PC-3 (cell line): ENCODE data around the gene MAD1L1. TPM values are rescaled to one million over a fixed set of nuclear protein-coding genes. Genes with fewer than 3 reads are reported as not detected.

Experiments used
- ATAC-seq: fragments of 200-7000 bp; cut with Tn5 transposase; 2 replicates; pipeline ENCODE4 v1.9.1; 2020; ENCODE audit warnings: mild to moderate bottlenecking, moderate library complexity
- BruUV-seq: library from RNA; stranded (reverse); fragments of 400-500 nt; replicated peaks from 2 replicates; lab custom pipeline; 2021; lab: Mats Ljungman, UMichigan
- CTCF ChIA-PET: fragments of 300-600 bp; sonication (Branson Sonifier 250); formaldehyde crosslinking; loops from one replicate; lab custom pipeline; 2022; ENCODE audit warnings: antibody characterized with exemption; lab: Charles Lee
- POLR2A ChIA-PET: fragments of 300-600 bp; sonication (Branson Sonifier 250); formaldehyde crosslinking; loops from one replicate; lab custom pipeline; 2022; ENCODE audit warnings: antibody characterized with exemption; ENCODE audit not compliant: unreplicated experiment; lab: Charles Lee
- DNase-seq: peaks from one replicate; pipeline ENCODE4 v3.0.0-alpha.2; 2015
- H2AFZ ChIP-seq: fragments of 300-600 bp; sonication (generic); 2 replicates; pipeline ENCODE4 v1.6.0; 2016; ENCODE audit warnings: antibody characterized with exemption, low read length
- H3F3A ChIP-seq: fragments of 300-600 bp; sonication (generic); one replicate; pipeline ENCODE4 v1.6.0; 2017; ENCODE audit warnings: antibody characterized with exemption, low read length, control low read depth, mild to moderate bottlenecking; ENCODE audit not compliant: unreplicated experiment
- H3K27ac ChIP-seq: fragments of 300-600 bp; sonication (generic); 2 replicates; pipeline ENCODE4 v1.5.1; 2016; ENCODE audit warnings: mild to moderate bottlenecking, low read length
- H3K27me3 ChIP-seq: fragments of 300-600 bp; sonication (generic); 2 replicates; pipeline ENCODE4 v1.6.1; 2016; ENCODE audit warnings: low read length, mixed read lengths
- H3K36me3 ChIP-seq: fragments of 300-600 bp; sonication (generic); 2 replicates; pipeline ENCODE4 v1.6.1; 2016; ENCODE audit warnings: low read depth, mixed run types, low read length, mixed read lengths
- H3K4me1 ChIP-seq: fragments of 300-600 bp; sonication (generic); 2 replicates; pipeline ENCODE4 v1.5.1; 2016; ENCODE audit warnings: low read length; ENCODE audit not compliant: insufficient read depth
- H3K4me2 ChIP-seq: fragments of 300-600 bp; sonication (generic); 2 replicates; pipeline ENCODE4 v1.6.0; 2016; ENCODE audit warnings: low read length
- H3K4me3 ChIP-seq: fragments of 300-600 bp; sonication (generic); 2 replicates; pipeline ENCODE4 v1.5.1; 2016; ENCODE audit warnings: mild to moderate bottlenecking, low read length, mixed read lengths
- H3K79me2 ChIP-seq: fragments of 300-600 bp; sonication (generic); 2 replicates; pipeline ENCODE4 v1.6.1; 2017; ENCODE audit warnings: low read length, mixed read lengths
- H3K9ac ChIP-seq: fragments of 300-600 bp; sonication (generic); 2 replicates; pipeline ENCODE4 v1.6.0; 2016; ENCODE audit warnings: mild to moderate bottlenecking, low read length
- H3K9me2 ChIP-seq: fragments of 300-600 bp; sonication (generic); replicated peaks from 2 replicates; pipeline ENCODE4 v1.6.1; 2016; ENCODE audit warnings: mixed run types, low read length, mixed read lengths
- H3K9me3 ChIP-seq: fragments of 300-600 bp; sonication (generic); 2 replicates; pipeline ENCODE4 v1.6.1; 2016; ENCODE audit warnings: low read length, mixed read lengths
- H4K20me1 ChIP-seq: fragments of 300-600 bp; sonication (generic); 2 replicates; pipeline ENCODE4 v1.6.1; 2016; ENCODE audit warnings: low read length, mixed read lengths
- EZH2 ChIP-seq: fragments of 300-600 bp; sonication (generic); IDR thresholded peaks from one replicate; pipeline ENCODE4 v1.6.1; 2017; ENCODE audit warnings: antibody characterized with exemption, mild to moderate bottlenecking, low read length; ENCODE audit not compliant: unreplicated experiment
- EZH2phosphoT487 ChIP-seq: fragments of 300-600 bp; sonication (generic); IDR thresholded peaks from 2 replicates; pipeline ENCODE4 v1.6.1; 2018; ENCODE audit warnings: mild to moderate bottlenecking, antibody characterized with exemption, low read length, borderline replicate concordance
- intact Hi-C: fragments of 100-400 bp; cut with micrococcal nuclease; formaldehyde crosslinking; loops from 2 replicates; pipeline ENCODE4 v1.9.0; 2023
- total RNA-seq: library from RNA; depleted of rRNA; stranded (reverse); fragments of >200 nt; gene quantifications from 2 replicates; pipeline ENCODE4 v1.2.3, GENCODE V29; 2014
- TF ChIP-seq, protein P1 (sequence below): fragments of 300-600 bp; sonication (generic); conservative IDR thresholded peaks from 2 replicates; pipeline ENCODE4 v1.5.1; 2017; ENCODE audit warnings: antibody characterized with exemption, low read depth, mild to moderate bottlenecking, low read length

MAD1L1 gene
- total RNA-seq, 1 experiment from 2014 or later: 88.4 TPM

DNA sequence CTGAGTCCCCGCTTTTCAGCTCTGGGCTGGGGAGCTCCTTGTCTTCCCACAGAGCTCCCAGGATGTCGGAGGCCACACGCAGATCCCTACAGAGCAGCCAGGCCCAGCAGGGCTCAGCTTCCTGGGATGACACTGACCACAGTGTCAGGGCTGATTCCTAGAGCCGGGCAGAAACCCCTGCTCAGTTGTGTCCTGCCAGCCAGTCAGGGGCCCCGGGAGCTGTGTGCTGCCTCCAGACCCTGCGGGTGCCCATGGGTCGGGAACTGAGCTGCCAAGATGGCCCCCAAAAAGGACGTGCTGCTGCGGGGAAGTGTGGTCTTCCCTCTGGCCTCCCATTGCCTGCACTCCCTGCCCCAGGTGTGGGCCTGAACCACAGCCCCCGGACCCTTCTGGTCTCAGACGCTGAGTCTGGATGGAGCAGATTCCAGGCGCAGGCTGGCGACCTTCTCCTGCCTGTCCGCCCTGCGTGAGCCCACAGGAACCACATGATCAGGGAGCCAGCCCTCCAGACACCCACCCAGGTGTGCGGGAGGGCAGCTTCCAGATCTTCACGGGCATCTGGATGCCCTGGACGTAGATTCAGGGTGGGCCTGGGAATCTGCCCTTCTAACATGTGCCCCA, 217.4 kb downstream of the MAD1L1 start:
- no peak overlapping the region for H2AFZ ChIP-seq
- H3K4me3 ChIP-seq: no peak overlapping the region
- TF ChIP-seq, protein P1, sequence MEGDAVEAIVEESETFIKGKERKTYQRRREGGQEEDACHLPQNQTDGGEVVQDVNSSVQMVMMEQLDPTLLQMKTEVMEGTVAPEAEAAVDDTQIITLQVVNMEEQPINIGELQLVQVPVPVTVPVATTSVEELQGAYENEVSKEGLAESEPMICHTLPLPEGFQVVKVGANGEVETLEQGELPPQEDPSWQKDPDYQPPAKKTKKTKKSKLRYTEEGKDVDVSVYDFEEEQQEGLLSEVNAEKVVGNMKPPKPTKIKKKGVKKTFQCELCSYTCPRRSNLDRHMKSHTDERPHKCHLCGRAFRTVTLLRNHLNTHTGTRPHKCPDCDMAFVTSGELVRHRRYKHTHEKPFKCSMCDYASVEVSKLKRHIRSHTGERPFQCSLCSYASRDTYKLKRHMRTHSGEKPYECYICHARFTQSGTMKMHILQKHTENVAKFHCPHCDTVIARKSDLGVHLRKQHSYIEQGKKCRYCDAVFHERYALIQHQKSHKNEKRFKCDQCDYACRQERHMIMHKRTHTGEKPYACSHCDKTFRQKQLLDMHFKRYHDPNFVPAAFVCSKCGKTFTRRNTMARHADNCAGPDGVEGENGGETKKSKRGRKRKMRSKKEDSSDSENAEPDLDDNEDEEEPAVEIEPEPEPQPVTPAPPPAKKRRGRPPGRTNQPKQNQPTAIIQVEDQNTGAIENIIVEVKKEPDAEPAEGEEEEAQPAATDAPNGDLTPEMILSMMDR: no peak
- no peak for TF ChIP-seq EZH2
- no peak for TF ChIP-seq EZH2phosphoT487
- no peak overlapping the region for H3K9ac ChIP-seq
- H4K20me1 ChIP-seq: no peaks in the 10 kb centered on the region
- no peaks in the 10 kb centered on the region for H3K9me2 ChIP-seq
- no peaks in the 10 kb centered on the region for H3K36me3 ChIP-seq
- no peak overlapping the region for H3K27ac ChIP-seq
- 0 out of 2 replicates have a peak, but pooled peaks cover 4% of the 10 kb centered on the region for H3K4me1 ChIP-seq
- DNase-seq: no peak
- ChIA-PET CTCF (no interaction called here), POLR2A (no interaction called here)
- H3K9me3 ChIP-seq: no peaks in the 10 kb centered on the region
- ATAC-seq: no peak
- H3K79me2 ChIP-seq: no peaks in the 10 kb centered on the region
- BruUV-seq: no TSS peak
- no peaks in the 10 kb centered on the region for H3F3A ChIP-seq
- H3K4me2 ChIP-seq: no peak overlapping the region
- no peaks in the 10 kb centered on the region for H3K27me3 ChIP-seq
- intact Hi-C loops: no loop called here

DNA sequence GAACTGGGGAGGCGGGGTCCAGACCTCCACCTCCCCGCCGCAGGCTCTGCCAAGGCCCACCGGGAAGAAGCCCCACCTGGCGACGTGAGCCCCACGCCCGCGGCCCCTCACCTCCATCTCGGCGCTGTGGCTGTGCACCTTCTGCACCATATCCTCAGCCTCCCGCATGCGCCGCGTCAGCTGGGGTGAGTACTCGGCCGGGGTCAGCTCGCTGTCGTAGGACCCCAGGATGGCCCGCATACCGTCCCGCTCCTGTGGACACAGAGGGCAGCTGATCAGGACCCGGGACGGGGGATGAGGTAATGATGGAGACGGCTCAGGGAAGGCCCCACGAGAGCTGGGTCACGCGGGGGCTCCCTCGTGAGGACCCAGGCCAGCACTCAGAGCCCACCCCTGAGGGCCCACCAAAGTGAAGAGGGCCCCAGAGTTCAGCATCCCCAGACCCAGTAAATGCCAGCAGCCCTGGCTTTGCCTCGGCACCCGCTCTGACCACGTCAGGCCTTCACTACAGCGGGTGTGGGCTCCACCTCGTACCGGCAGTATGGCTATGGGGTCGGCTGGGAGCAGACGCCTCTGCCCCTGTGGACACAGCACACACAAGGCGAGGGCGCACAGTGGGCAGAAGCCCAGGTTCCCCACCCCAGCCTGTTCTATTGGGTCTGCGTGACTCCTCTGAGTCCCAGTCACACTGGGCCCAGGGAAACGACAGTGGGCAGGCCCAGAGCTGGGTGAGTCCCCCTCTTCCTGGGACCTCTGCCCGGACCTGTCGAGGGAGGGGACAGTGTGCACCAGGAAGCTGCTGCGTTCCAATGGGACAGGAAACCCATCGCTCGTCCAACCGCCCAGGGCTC, 218.1 kb downstream of the MAD1L1 start:
- CTCF ChIA-PET: no interaction called here
- POLR2A ChIA-PET: no interaction called here
- Histone ChIP-seq H3K9ac (no peak overlapping the region), H3F3A (no peaks in the 10 kb centered on the region), H3K79me2 (no peaks in the 10 kb centered on the region), H3K4me3 (no peak overlapping the region), H3K27ac (no peak overlapping the region), H4K20me1 (no peaks in the 10 kb centered on the region), H3K27me3 (no peaks in the 10 kb centered on the region), H3K9me3 (no peaks in the 10 kb centered on the region), H3K36me3 (no peaks in the 10 kb centered on the region), H2AFZ (no peak overlapping the region), H3K4me2 (no peak overlapping the region), H3K9me2 (no peaks in the 10 kb centered on the region), H3K4me1 (0 out of 2 replicates have a peak, but pooled peaks cover 4% of the 10 kb centered on the region)
- intact Hi-C loops: no loop called here
- TF ChIP-seq EZH2phosphoT487 (no peak), EZH2 (no peak)
- TF ChIP-seq, protein P1: no peak
- BruUV-seq: no TSS peak
- DNase-seq (no peak), ATAC-seq (no peak)
